ENCODE data around the gene PTPN14. TPM values are rescaled to one million over a fixed set of nuclear protein-coding genes. Genes with fewer than 3 reads are reported as not detected.

Gene PTPN14
- total and polyA plus RNA-seq, 2 of the 4 experiments (the other 2 are of a cell fraction) = 21.5 to 31.7 TPM

DNA sequence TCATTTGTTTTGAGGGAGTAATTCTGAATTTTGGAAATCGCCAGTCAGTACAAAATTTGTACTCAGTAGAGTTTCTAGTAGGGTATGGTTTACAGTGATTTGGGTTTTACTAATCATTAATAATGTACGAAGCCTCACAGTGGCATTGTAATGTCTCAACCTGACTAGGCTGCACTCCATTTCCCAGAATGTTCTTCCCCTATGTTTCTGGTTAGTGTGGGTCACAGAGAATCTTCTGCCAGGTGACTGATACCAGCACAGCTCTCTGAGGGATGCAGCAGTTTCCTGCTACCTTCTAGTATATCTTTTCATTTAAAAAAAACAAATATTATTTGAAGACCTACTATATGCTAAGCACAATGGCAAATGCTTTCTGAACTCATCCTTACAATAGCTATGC is 112.9 kb downstream of the PTPN14 start:
- Histone ChIP-seq H3K4ac (ENCODE audit: low read depth, low read length) (peak overlapping the region; percentile 61; the same call in 1 of the 2 replicates), H2BK20ac (ENCODE audit: low read depth, low read length) (peak overlapping the region; percentile 79), H2AK5ac (ENCODE audit: low read depth, low read length) (peak overlapping the region; percentile 67; the same call in 1 of the 2 replicates), H3K9me3 (ENCODE audit: control insufficient read depth, insufficient read depth, low read length) (no peaks in the 10 kb centered on the region), H4K91ac (ENCODE audit: insufficient read depth, low read depth, low read length) (peak overlapping the region; percentile 38; the same call in 1 of the 2 replicates), H2BK5ac (ENCODE audit: low read depth, low read length, poor library complexity, severe bottlenecking) (peak overlapping the region; percentile 95), H2AK9ac (replicated peaks; ENCODE audit: low read depth, low read length, poor library complexity) (no peak overlapping the region), H2BK120ac (ENCODE audit: low read depth, low read length) (peak overlapping the region; percentile 66), H3K18ac (ENCODE audit: low read depth, low read length) (peak overlapping the region; percentile 93), H3K9ac (ENCODE audit: low read depth, low read length) (no peak overlapping the region), H4K20me1 (ENCODE audit: insufficient read depth, low read length) (no peaks in the 10 kb centered on the region), H3K23ac (ENCODE audit: low read depth, low read length) (peak overlapping the region; percentile 78; the same call in 1 of the 2 replicates), H2AFZ (replicated peaks; ENCODE audit: low read length, poor library complexity) (no peak overlapping the region), H3K4me3 (ENCODE audit: insufficient read depth, low read depth, low read length) (no peak overlapping the region), H2BK15ac (ENCODE audit: low read depth, low read length) (peak overlapping the region; percentile 65; the same call in 1 of the 3 replicates), H4K5ac (ENCODE audit: low read depth, low read length) (peak overlapping the region; percentile 91), H4K8ac (ENCODE audit: low read depth in 2 of 2, low read length in 2 of 2) (peak overlapping the region; percentile 7 to 50; a peak in 1 of 4 replicates), H3K9me1 (ENCODE audit: insufficient read depth, low read length) (no peaks in the 10 kb centered on the region), H3K36me3 (ENCODE audit: control insufficient read depth, insufficient read depth, low read length) (no peaks in the 10 kb centered on the region), H3K27ac (ENCODE audit: insufficient read depth, low read length) (peak overlapping the region; percentile 74; the same call in 1 of the 2 replicates), H3K4me2 (ENCODE audit: low read depth, low read length) (peak overlapping the region; percentile 49; the same call in 1 of the 2 replicates), H3K56ac (ENCODE audit: extremely low read depth, insufficient read depth, low read length) (no peak overlapping the region), H3K27me3 (ENCODE audit: control insufficient read depth, insufficient read depth, low read length) (no peaks in the 10 kb centered on the region), H3K79me1 (ENCODE audit: low read depth in 1 of 2, low read length in 2 of 2) (peaks cover 23 to 54% of the 10 kb centered on the region in 2 experiments), H3K4me1 (ENCODE audit: control insufficient read depth, insufficient read depth, low read length) (peaks cover 7% of the 10 kb centered on the region), H3K14ac (replicated peaks; ENCODE audit: low read depth, low read length) (peak overlapping the region; percentile 62)
- in situ Hi-C loops (cut with MboI; ENCODE audit: low sequenced_read_pairs) (no loop called here), intact Hi-C loops (cut with micrococcal nuclease) (no loop called here), dilution Hi-C loops (cut with HindIII; ENCODE audit: low sequenced_read_pairs, unreplicated experiment) (no loop called here)
- TF ChIP-seq BHLHE40 (IDR thresholded peaks at IDR 0.05; ENCODE audit: low read depth, low read length) = no peak
- no peak for TF ChIP-seq FOS (IDR thresholded peaks at IDR 0.05; ENCODE audit: low read depth, low read length)
- no peak for TF ChIP-seq SMC3 (IDR thresholded peaks at IDR 0.05; ENCODE audit: low read depth, low read length)
- no peak for TF ChIP-seq NFE2L2 (IDR thresholded peaks at IDR 0.05; ENCODE audit: low read depth, low read length)
- no CpG with 5 or more reads among the region's 2 CpGs for WGBS, 2 experiments (ENCODE audit: extremely low coverage in 2 of 2, insufficient read length in 1 of 2)
- ChIA-PET CTCF (no interaction called here), POLR2A (ENCODE audit: unreplicated experiment) (no interaction called here)
- no peak for ATAC-seq (ENCODE audit: low read depth)
- no TSS peak for BruUV-seq (replicated peaks)
- no peak for DNase-seq

Measured in IMR-90 (cell line).